HEK293T (cell line): ENCODE data around the gene RFPL1.

ENCODE experiments used
- CTCF ChIA-PET: fragments of 350-600 bp; formaldehyde crosslinking; extraction: SDS; loops from one replicate; lab custom pipeline; 2021; ENCODE audit warnings: antibody characterized with exemption, inconsistent platforms; lab: Yijun Ruan, JAX
- POLR2A ChIA-PET: fragments of 350-600 bp; formaldehyde crosslinking; extraction: SDS; loops from one replicate; lab custom pipeline; 2020; ENCODE audit warnings: antibody characterized with exemption, inconsistent platforms; lab: Yijun Ruan, JAX
- DNase-seq: peaks from one replicate; pipeline ENCODE4 v3.0.0; 2012; ENCODE audit warnings: mixed read lengths; ENCODE audit errors: extremely low spot score
- ARNT ChIP-seq: fragments of 450-650 bp; IDR thresholded peaks from 2 replicates; pipeline ENCODE4 v1.6.1; 2017; ENCODE audit warnings: mild to moderate bottlenecking
- BHLHE40 ChIP-seq: fragments of 450-650 bp; IDR thresholded peaks from 2 replicates; pipeline ENCODE4 v1.6.1; 2016; ENCODE audit warnings: mild to moderate bottlenecking, moderate library complexity, borderline replicate concordance
- CTBP1 ChIP-seq: fragments of 450-650 bp; IDR thresholded peaks from 2 replicates; pipeline ENCODE4 v1.6.1; 2016; ENCODE audit warnings: borderline replicate concordance
- ELF4 ChIP-seq: fragments of 450-650 bp; IDR thresholded peaks from 2 replicates; pipeline ENCODE4 v1.6.1; 2017; ENCODE audit warnings: antibody characterized with exemption
- FOXA1 ChIP-seq: fragments of 450-650 bp; IDR thresholded peaks from 2 replicates; pipeline ENCODE4 v1.6.1; 2016; ENCODE audit warnings: mild to moderate bottlenecking
- FOXK2 ChIP-seq: fragments of 450-650 bp; IDR thresholded peaks from 2 replicates; pipeline ENCODE4 v1.6.1; 2016; ENCODE audit warnings: mild to moderate bottlenecking
- FOXM1 ChIP-seq: fragments of 450-650 bp; IDR thresholded peaks from 2 replicates; pipeline ENCODE4 v1.6.1; 2017; ENCODE audit warnings: mild to moderate bottlenecking, borderline replicate concordance
- HDGF ChIP-seq: fragments of 450-650 bp; IDR thresholded peaks from 2 replicates; pipeline ENCODE4 v1.6.1; 2017; ENCODE audit warnings: antibody characterized with exemption, borderline replicate concordance
- L3MBTL2 ChIP-seq: fragments of 450-650 bp; conservative IDR thresholded peaks from 2 replicates; pipeline ENCODE4 v1.6.1; 2016; ENCODE audit warnings: mild to moderate bottlenecking
- LEF1 ChIP-seq: fragments of 450-650 bp; IDR thresholded peaks from 2 replicates; pipeline ENCODE4 v1.6.1; 2017; ENCODE audit warnings: mild to moderate bottlenecking, borderline replicate concordance
- NFRKB ChIP-seq: fragments of 450-650 bp; IDR thresholded peaks from 2 replicates; pipeline ENCODE4 v1.6.1; 2016; ENCODE audit warnings: mild to moderate bottlenecking, moderate library complexity
- PKNOX1 ChIP-seq: fragments of 450-650 bp; IDR thresholded peaks from 2 replicates; pipeline ENCODE4 v1.6.1; 2016
- SP1 ChIP-seq: fragments of 450-650 bp; IDR thresholded peaks from 2 replicates; pipeline ENCODE4 v1.6.1; 2017
- SUZ12 ChIP-seq: fragments of 450-650 bp; IDR thresholded peaks from 2 replicates; pipeline ENCODE4 v1.6.1; 2016; ENCODE audit warnings: mild to moderate bottlenecking
- TARDBP ChIP-seq: fragments of 450-650 bp; IDR thresholded peaks from 2 replicates; pipeline ENCODE4 v1.6.1; 2016
- ZNF384 ChIP-seq: fragments of 450-650 bp; IDR thresholded peaks from 2 replicates; pipeline ENCODE4 v1.6.1; 2016

The RFPL1 gene

DNA sequence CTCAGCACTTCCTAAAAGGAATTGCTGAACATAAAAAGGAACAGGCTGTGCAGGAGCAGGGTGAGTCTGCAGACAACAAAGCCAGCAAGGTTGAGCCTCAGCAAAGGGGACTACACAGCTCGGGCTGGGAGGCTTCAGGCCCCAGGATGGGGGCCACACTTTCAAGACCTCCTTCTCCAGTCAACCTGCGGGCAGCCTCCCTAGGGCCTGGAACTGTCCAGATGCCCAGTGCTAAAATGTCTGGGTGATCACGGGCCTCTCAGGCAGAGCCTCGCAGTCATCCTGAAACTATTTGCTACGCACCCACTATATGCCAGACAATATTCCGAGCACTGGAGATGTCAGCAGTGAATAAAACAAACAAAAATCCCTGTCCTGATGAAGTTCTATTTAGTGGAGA, 37.7 kb downstream of the RFPL1 start:
- POLR2A ChIA-PET: no interaction called here
- no peak for DNase-seq
- CTCF ChIA-PET: no interaction called here
- no peak for TF ChIP-seq SUZ12
- TF ChIP-seq ZNF384: no peak
- TF ChIP-seq LEF1: no peak
- no peak for TF ChIP-seq L3MBTL2
- no peak for TF ChIP-seq PKNOX1
- TF ChIP-seq BHLHE40: no peak
- TF ChIP-seq FOXA1: no peak
- no peak for TF ChIP-seq FOXM1
- TF ChIP-seq HDGF: no peak

DNA sequence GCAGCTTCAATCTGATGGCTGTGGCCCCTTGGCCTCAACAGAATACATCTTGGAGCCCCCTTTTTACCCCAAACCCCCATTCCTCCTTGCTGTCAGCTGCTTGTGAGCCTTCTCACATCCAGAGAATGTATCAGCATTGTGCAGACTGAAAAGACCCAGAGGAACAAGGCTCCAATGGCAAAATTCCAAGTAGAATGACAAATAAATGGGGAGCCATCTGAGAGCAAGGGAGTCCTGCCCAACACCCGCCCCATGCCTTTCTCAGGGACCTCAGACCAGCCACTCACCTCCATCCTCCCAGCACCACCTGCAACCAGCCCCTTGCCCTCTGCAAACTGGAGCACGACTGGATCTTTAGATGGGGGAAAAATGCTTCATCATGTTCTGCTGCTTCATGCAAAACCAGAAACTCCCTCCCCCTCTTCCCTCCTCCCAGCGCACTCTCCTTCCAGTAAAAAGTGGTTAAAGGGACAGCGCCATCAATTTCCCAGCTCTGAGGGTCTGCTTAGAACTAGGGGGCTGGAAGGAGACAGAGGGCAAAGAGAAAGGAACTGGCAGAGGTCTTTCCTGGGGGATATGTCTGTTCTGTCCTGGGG, 39.4 kb downstream of the RFPL1 start:
- ChIA-PET POLR2A (no interaction called here), CTCF (no interaction called here)

DNA sequence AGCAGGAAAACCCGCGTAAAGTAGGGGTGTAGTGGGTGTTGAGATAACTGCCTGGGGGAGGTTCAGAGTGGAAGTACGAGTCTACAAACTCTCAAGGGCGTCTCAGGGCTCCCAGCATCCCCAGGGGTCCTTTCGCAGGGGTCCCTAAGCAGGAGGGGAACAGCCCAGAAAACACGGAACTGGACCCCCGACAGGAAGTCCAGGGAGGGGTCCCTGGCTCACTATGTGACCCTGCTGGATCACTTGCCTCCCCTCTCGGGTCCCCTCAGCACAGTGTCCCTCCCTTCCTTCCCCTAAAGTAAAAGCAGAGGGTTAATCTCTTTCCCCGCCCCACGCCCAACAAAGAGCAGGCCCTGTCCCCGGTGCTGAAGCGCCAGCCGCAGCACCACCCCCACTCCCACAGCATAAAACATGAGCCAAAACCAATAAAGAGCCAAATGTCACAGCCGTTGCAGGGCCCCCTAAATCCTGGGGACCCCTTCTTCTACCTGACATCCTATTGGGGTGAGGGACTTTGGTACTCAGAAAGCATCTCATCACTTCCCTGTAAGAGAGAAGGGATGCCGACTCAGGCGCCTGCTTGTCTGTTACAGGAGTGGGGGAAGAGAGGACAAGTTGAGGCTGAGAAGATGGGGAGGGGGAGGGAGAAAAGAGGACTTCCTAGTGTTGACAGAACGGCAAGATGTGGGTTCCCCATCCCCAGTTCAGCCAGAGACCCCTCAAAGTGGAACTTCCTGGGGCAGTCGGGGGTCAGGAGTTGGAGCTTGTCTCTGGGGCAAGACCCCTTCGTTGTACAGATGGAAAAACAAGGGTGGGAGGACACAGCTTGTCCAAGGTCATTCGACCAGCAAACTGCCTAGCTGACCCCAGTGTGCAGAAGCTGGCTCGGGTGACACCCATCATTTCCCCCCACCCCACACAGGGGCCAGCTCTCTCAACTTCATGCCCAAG, 40.2 kb downstream of the RFPL1 start:
- ChIA-PET CTCF (interaction anchor here (1.1 kb wide), 1 partner anchor 8 kb away, joined by 4 read pairs; no protein-coding TSS in a partner anchor), POLR2A (no interaction called here)
- DNase-seq: peak; percentile 59
- TF ChIP-seq ZNF384 (no peak), SUZ12 (no peak), L3MBTL2 (no peak), TARDBP (no peak), FOXA1 (no peak), HDGF (no peak), CTBP1 (no peak), LEF1 (no peak), FOXM1 (no peak), NFRKB (no peak), FOXK2 (no peak), ELF4 (no peak), ARNT (no peak), SP1 (no peak), BHLHE40 (no peak), PKNOX1 (no peak)

More for the DNA sequence above, 39.4 kb downstream of the RFPL1 start:
- TF ChIP-seq FOXM1 (no peak), ELF4 (no peak), LEF1 (no peak), CTBP1 (no peak), SUZ12 (no peak), SP1 (no peak), FOXK2 (no peak), ARNT (no peak), FOXA1 (no peak), ZNF384 (no peak), NFRKB (no peak), L3MBTL2 (no peak), BHLHE40 (no peak), TARDBP (no peak), HDGF (no peak), PKNOX1 (no peak)
- no peak for DNase-seq

GRCh38 chr22:29479417-29480261, 41.3 kb downstream of the RFPL1 start, which contains the start of gene NEFH:
Gene NEFH (plus strand): TSS chr22:29480218. CDS start chr22:29480263, 45 bp downstream.
- DNase-seq: no peak
- CTCF ChIA-PET: interaction anchor here (1.1 kb wide), 1 partner anchor 9 kb away, joined by 4 read pairs; no protein-coding TSS in a partner anchor
- POLR2A ChIA-PET: interaction anchor here (1.8 kb wide), 1 partner anchor 22 kb away, joined by 5 read pairs; no protein-coding TSS in a partner anchor
- TF ChIP-seq LEF1 (no peak), BHLHE40 (no peak), FOXA1 (no peak), ELF4 (no peak), FOXK2 (no peak), TARDBP (no peak), ARNT (no peak), NFRKB (no peak), SUZ12 (no peak), L3MBTL2 (no peak), SP1 (no peak), HDGF (no peak), CTBP1 (no peak), PKNOX1 (no peak), FOXM1 (no peak), ZNF384 (no peak)
